ENCODE measurements around the gene KCTD11. TPM values are rescaled to one million over a fixed set of nuclear protein-coding genes. Genes with fewer than 3 reads are reported as not detected.

KCTD11 gene
- total RNA-seq, 4 donors from 2014 or later: 8.8 to 16.9 (median 10.3) TPM

DNA sequence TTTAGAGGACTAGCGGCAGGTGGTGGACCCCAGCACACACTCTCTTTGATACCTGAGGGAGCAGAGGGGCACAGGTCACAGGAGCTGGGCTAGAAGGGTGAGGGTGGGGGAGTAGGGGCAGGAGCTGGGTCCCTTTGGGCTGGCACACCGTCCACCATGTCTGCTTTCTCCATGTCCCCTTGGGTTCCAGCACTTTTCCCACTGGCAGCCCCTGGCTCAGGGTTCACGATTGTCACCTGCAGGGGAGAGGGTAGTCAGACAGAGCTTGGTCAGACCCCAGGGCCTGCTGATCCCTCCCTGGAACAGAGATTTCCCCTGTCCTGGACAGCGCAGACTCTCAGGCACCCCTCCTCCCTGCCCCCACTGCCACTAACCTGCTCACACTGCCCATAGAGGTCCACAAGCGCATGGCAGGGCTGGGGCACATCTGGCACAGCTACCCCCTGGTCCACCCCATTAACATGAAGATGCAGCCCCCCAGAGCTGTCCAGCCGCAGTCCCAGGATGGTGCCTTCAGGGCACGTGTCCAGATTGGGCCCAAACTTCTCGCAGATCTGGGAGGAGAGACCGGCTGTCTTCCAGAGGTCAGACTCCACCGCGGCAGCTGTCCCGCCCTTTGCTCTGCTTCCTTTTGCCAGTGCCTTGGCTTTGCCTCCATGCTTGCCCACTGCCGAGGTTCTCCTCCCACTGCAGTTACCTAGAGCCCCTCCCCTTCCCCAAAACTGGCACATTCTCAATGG is 33.7 kb upstream of the KCTD11 start:
- TF ChIP-seq EP300 (IDR thresholded peaks at IDR 0.05) (no peak), POLR2A (IDR thresholded peaks at IDR 0.05) (no peak), POLR2AphosphoS5 (IDR thresholded peaks at IDR 0.05) (no peak)
- TF ChIP-seq, protein P1, sequence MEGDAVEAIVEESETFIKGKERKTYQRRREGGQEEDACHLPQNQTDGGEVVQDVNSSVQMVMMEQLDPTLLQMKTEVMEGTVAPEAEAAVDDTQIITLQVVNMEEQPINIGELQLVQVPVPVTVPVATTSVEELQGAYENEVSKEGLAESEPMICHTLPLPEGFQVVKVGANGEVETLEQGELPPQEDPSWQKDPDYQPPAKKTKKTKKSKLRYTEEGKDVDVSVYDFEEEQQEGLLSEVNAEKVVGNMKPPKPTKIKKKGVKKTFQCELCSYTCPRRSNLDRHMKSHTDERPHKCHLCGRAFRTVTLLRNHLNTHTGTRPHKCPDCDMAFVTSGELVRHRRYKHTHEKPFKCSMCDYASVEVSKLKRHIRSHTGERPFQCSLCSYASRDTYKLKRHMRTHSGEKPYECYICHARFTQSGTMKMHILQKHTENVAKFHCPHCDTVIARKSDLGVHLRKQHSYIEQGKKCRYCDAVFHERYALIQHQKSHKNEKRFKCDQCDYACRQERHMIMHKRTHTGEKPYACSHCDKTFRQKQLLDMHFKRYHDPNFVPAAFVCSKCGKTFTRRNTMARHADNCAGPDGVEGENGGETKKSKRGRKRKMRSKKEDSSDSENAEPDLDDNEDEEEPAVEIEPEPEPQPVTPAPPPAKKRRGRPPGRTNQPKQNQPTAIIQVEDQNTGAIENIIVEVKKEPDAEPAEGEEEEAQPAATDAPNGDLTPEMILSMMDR (IDR thresholded peaks at IDR 0.05): no peak
- Histone ChIP-seq H3K36me3 (peaks cover 0 to 86% of the 10 kb centered on the region in 2 donors), H3K9me3 (no peaks in the 10 kb centered on the region), H3K27me3 (no peaks in the 10 kb centered on the region), H3K27ac (no peak overlapping the region), H3K4me3 (no peak overlapping the region), H3K4me1 (peaks cover 0 to 25% (median 19%) of the 10 kb centered on the region in 3 donors)
- ATAC-seq: no peak
- 90% methylated on average over 3 of the region's 13 CpGs; no CpG with 5 or more reads in 1 of the 2 donors for WGBS, 2 donors (ENCODE audit: low coverage in 1 of 2)

DNA sequence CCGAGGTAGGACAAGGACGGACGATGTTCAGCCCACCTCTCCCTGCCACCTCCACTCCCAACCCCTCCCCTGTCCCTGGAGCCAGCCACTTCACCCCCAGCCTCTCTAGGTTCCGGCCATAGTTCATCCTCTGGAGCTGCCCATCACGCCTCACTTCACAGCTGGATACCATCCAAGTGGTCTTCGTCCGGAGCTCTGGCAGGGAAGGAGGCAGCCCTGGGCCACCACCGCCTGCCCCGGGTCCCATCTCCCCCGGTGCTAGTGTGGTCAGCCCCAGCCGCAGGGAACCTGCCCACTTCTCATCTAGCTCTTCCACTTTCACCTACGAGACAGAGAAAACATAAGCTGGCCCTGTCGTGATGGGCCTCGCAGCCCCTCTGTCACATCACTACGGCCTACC is 30.5 kb upstream of the KCTD11 start:
- WGBS, 2 donors (ENCODE audit: low coverage in 1 of 2): 100% methylated on average over 3 of the region's 15 CpGs; no CpG with 5 or more reads in 1 of the 2 donors
- Histone ChIP-seq H3K4me3 (no peak overlapping the region), H3K4me1 (peaks cover 0 to 5% (median 0%) of the 10 kb centered on the region in 3 donors), H3K9me3 (no peaks in the 10 kb centered on the region), H3K27ac (no peak overlapping the region), H3K36me3 (peaks cover 0 to 99% of the 10 kb centered on the region in 2 donors), H3K27me3 (no peaks in the 10 kb centered on the region)
- ATAC-seq: no peak
- no peak for TF ChIP-seq EP300 (IDR thresholded peaks at IDR 0.05)
- TF ChIP-seq POLR2AphosphoS5 (IDR thresholded peaks at IDR 0.05): no peak
- TF ChIP-seq POLR2A (IDR thresholded peaks at IDR 0.05): no peak
- TF ChIP-seq, protein P1 (IDR thresholded peaks at IDR 0.05): no peak

DNA sequence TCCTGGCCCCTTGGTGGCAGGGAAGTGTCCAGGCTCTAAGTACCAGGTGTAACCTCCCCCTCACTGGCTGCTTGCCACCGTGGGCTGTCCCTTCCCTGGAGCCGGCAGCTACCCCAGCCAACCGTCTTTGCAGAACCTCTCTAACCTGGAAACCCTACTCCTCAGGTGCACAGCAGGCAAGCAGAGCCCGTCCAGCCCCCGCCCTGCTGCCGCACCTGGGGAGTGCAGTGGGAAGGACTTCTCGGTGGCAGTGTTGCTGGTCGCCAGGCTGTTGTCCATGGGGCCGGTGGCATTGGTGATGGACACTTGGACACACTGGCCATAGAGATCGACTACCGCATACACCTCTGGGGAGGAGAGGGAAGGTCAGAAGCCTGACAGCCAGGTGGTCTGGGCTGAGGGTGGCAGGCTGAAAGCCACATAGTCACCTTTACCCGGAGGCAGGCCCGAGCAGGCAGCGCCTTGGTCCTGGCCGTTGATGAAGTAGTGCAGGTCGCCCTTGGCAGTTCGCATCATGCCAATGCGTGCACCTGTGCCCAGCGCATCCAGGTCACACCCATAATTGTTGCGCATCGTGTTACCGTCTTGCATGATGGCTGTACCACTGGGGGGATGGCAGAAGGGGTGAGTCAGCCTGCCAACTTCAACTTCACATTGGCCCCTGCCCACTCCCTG is 29.3 kb upstream of the KCTD11 start:
- H3K27ac ChIP-seq: no peak overlapping the region
- no peaks in the 10 kb centered on the region for H3K9me3 ChIP-seq
- WGBS, 2 donors (ENCODE audit: low coverage in 1 of 2): 100% methylated on average over 1 of the region's 22 CpGs; no CpG with 5 or more reads in 1 of the 2 donors
- no peak overlapping the region for H3K4me3 ChIP-seq
- peaks cover 0 to 12% (median 0%) of the 10 kb centered on the region in 3 donors for H3K4me1 ChIP-seq
- H3K27me3 ChIP-seq: no peaks in the 10 kb centered on the region
- TF ChIP-seq POLR2A (IDR thresholded peaks at IDR 0.05): no peak
- TF ChIP-seq, protein P1 (IDR thresholded peaks at IDR 0.05): no peak
- TF ChIP-seq POLR2AphosphoS5 (IDR thresholded peaks at IDR 0.05): no peak
- TF ChIP-seq EP300 (IDR thresholded peaks at IDR 0.05): no peak
- ATAC-seq: no peak
- H3K36me3 ChIP-seq: peaks cover 0 to 94% of the 10 kb centered on the region in 2 donors

DNA sequence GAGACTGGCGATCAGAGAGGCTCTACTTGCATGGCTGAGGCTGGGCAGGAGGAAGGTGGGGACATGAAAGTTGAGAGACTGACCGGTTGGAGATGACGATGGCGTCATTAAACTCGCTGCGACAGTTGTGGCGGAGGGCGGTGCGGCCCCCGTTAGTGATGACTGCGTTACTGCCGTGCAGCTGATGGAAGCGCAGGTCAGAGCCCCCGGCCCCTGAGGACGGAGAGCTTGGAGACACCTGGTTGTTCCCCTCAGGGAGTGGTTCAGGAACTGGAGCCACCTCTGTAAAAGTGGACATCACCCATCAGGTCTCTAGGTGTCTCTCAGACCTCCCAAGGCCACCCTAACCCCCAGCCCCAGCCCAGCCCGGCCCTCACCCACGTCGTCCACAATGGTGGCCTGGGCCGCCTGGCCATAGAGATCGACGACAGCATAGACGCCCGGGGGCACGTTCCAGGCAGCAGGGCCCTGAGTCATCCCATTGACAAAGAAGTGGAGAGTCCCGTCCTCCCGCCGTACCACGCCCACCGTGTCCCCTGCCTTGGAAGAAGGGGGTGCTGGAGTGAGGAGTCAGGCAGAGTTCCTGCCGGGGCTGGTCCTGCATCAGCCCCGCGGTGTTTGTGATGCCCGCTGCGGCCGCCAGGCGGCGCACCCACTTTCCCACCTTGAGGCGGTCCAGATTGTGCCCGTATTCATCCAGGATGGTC is 28.1 kb upstream of the KCTD11 start:
- Histone ChIP-seq H3K9me3 (no peaks in the 10 kb centered on the region), H3K27ac (no peak overlapping the region), H3K27me3 (no peaks in the 10 kb centered on the region), H3K36me3 (peaks cover 0 to 82% of the 10 kb centered on the region in 2 donors), H3K4me1 (peaks cover 0 to 24% (median 8%) of the 10 kb centered on the region in 3 donors), H3K4me3 (no peak overlapping the region)
- peak; percentile 44 for ATAC-seq
- TF ChIP-seq POLR2AphosphoS5 (IDR thresholded peaks at IDR 0.05): no peak
- TF ChIP-seq, protein P1 (IDR thresholded peaks at IDR 0.05): peak in 3 of 4 experiments; percentile 70 to 86 (median 86)
- 86 to 93% methylated on average over 7 to 13 of the region's 39 CpGs for WGBS, 2 donors (ENCODE audit: low coverage in 1 of 2)
